Measurements from ENCODE around the gene MCTP2. TPM values are rescaled to one million over a fixed set of nuclear protein-coding genes. Genes with fewer than 3 reads are reported as not detected.

The MCTP2 gene
- polyA plus RNA-seq (2013, experiment 1 of 2), result 0.63 TPM
- polyA plus RNA-seq (2013, experiment 2 of 2), result 0.66 TPM

- Histone ChIP-seq H3K9me3 (ENCODE audit: control insufficient read depth, low read length) (no peaks in the 10 kb centered on the region), H3K27ac (ENCODE audit: low read depth, low read length, severe bottlenecking) (no peak within 1 kb of the TSS), H3K4me1 (ENCODE audit: control insufficient read depth, insufficient read depth, low read length, poor library complexity, severe bottlenecking) (no peaks in the 10 kb centered on the region), H3K4me3 (ENCODE audit: extremely low read depth, insufficient read depth, low read length, poor library complexity, severe bottlenecking) (peak within 1 kb of the TSS; percentile 46), H3K36me3 (ENCODE audit: control insufficient read depth, insufficient read depth, low read length) (no peaks in the 10 kb centered on the region)
- WGBS, 2 experiments (ENCODE audit: insufficient coverage in 2 of 2), result 1 to 3% methylated on average over 40 to 42 of the region's 66 CpGs
Measured at GRCh38 chr15:94230883-94231722, at the start of gene MCTP2. TSS of gene MCTP2 (plus strand) at chr15:94231561. CDS start at chr15:94298266, 66,705 bp downstream.

DNA sequence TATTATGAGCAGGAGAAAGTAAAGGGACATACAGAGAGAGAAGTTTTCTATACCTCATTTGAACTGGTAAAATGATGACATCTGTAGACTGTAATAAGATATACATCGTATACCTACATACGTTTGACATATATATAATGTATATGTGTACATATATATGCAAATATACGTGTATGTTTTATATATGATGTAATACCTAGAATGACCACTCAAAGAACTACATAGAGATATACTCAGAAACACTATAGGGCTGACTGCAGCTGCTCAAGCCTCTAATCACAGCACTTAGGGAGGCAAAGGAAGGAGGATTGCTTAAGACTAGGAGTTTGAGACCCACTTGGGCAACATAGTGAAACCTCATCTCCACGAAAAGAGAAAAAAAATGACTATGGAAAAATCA is 48.5 kb upstream of the MCTP2 start:
- H3K36me3 ChIP-seq (ENCODE audit: control insufficient read depth, insufficient read depth, low read length), result no peaks in the 10 kb centered on the region
- H3K4me1 ChIP-seq (ENCODE audit: control insufficient read depth, insufficient read depth, low read length, poor library complexity, severe bottlenecking), result no peaks in the 10 kb centered on the region
- no peaks in the 10 kb centered on the region for H3K9me3 ChIP-seq (ENCODE audit: control insufficient read depth, low read length)
- H3K27ac ChIP-seq (ENCODE audit: low read depth, low read length, severe bottlenecking), result no peak overlapping the region
- 100% methylated on average over 1 of the region's 4 CpGs; no CpG with 5 or more reads in 1 of the 2 experiments for WGBS, 2 experiments (ENCODE audit: insufficient coverage in 2 of 2)
- no peak overlapping the region for H3K4me3 ChIP-seq (ENCODE audit: extremely low read depth, insufficient read depth, low read length, poor library complexity, severe bottlenecking)

DNA sequence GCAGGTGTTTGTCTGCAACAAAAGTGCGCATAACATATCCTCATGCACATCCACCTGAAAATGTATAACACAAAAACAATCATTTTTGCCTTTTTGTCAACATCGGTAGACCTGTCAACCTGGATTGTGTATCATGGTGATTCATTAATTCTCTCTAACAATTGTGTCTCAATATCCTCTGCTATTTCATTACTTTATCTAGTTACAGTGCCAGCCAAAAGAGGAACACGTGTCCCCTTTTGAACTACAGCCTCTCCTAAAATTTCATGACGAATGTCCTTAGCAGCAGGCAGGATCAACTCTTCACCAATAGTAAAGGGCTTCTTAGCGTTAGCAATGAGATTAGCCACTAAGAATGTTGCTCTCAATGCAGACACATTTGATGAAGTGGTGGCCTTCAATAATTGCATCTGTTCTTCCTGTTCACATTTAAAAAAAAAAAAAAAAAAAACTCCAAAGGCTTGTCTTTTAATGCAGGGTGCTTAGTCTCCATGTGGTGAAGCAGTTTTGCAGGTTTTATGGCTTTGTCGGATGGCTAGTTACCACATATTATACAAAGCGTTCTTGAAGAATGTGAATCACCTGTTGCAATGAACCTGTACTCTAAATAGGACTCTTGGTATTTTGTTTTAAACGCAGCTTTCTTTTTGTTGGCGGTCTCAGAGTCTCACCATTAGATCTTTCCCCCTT is 45.7 kb upstream of the MCTP2 start:
- Histone ChIP-seq H3K27ac (ENCODE audit: low read depth, low read length, severe bottlenecking) (no peak overlapping the region), H3K4me1 (ENCODE audit: control insufficient read depth, insufficient read depth, low read length, poor library complexity, severe bottlenecking) (no peaks in the 10 kb centered on the region), H3K36me3 (ENCODE audit: control insufficient read depth, insufficient read depth, low read length) (no peaks in the 10 kb centered on the region), H3K9me3 (ENCODE audit: control insufficient read depth, low read length) (no peaks in the 10 kb centered on the region), H3K4me3 (ENCODE audit: extremely low read depth, insufficient read depth, low read length, poor library complexity, severe bottlenecking) (no peak overlapping the region)
- WGBS, 2 experiments (ENCODE audit: insufficient coverage in 2 of 2), result 72 to 93% methylated on average over 3 to 5 of the region's 9 CpGs

- 91 to 94% methylated on average over 2 to 4 of the region's 4 CpGs for WGBS, 2 experiments (ENCODE audit: insufficient coverage in 2 of 2)
- H3K9me3 ChIP-seq (ENCODE audit: control insufficient read depth, low read length), result no peaks in the 10 kb centered on the region
- H3K4me1 ChIP-seq (ENCODE audit: control insufficient read depth, insufficient read depth, low read length, poor library complexity, severe bottlenecking), result no peaks in the 10 kb centered on the region
- no peaks in the 10 kb centered on the region for H3K36me3 ChIP-seq (ENCODE audit: control insufficient read depth, insufficient read depth, low read length)
- no peak overlapping the region for H3K4me3 ChIP-seq (ENCODE audit: extremely low read depth, insufficient read depth, low read length, poor library complexity, severe bottlenecking)
- no peak overlapping the region for H3K27ac ChIP-seq (ENCODE audit: low read depth, low read length, severe bottlenecking)
Measured at GRCh38 chr15:94186770-94187331, 44.5 kb upstream of the MCTP2 start.

GRCh38 chr15:94193906-94194305 is 37.5 kb upstream of the MCTP2 start:
- Histone ChIP-seq H3K9me3 (ENCODE audit: control insufficient read depth, low read length) (no peaks in the 10 kb centered on the region), H3K36me3 (ENCODE audit: control insufficient read depth, insufficient read depth, low read length) (no peaks in the 10 kb centered on the region), H3K4me1 (ENCODE audit: control insufficient read depth, insufficient read depth, low read length, poor library complexity, severe bottlenecking) (no peaks in the 10 kb centered on the region), H3K27ac (ENCODE audit: low read depth, low read length, severe bottlenecking) (no peak overlapping the region), H3K4me3 (ENCODE audit: extremely low read depth, insufficient read depth, low read length, poor library complexity, severe bottlenecking) (no peak overlapping the region)
- WGBS, 2 experiments (ENCODE audit: insufficient coverage in 2 of 2), result 92 to 100% methylated on average over 2 of the region's 3 CpGs

DNA sequence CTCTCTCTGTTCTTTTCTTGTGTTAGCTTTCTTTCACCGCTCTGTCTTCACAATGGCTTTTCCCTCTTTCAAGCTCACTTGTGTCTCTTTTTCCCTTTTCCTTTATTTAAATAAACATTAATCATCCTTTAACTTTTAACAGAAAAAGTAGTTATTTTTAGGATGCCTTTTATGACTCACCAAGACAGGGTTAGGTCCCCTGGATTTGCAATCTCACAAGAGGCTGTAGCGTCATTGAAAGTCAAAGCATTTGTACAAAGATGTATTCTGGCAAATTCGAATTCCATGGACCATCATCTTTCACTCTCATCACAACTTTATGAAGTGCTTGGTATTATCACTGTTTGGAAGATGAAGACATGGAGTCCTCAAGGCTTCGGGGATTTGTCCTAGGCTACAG is 34.8 kb upstream of the MCTP2 start:
- no peaks in the 10 kb centered on the region for H3K9me3 ChIP-seq (ENCODE audit: control insufficient read depth, low read length)
- H3K36me3 ChIP-seq (ENCODE audit: control insufficient read depth, insufficient read depth, low read length), result no peaks in the 10 kb centered on the region
- no peak overlapping the region for H3K4me3 ChIP-seq (ENCODE audit: extremely low read depth, insufficient read depth, low read length, poor library complexity, severe bottlenecking)
- H3K4me1 ChIP-seq (ENCODE audit: control insufficient read depth, insufficient read depth, low read length, poor library complexity, severe bottlenecking), result no peaks in the 10 kb centered on the region
- H3K27ac ChIP-seq (ENCODE audit: low read depth, low read length, severe bottlenecking), result no peak overlapping the region
- WGBS, 2 experiments (ENCODE audit: insufficient coverage in 2 of 2), result 86 to 100% methylated on average over 1 to 2 of the region's 4 CpGs

- no peak overlapping the region for H3K27ac ChIP-seq (ENCODE audit: low read depth, low read length, severe bottlenecking)
- H3K36me3 ChIP-seq (ENCODE audit: control insufficient read depth, insufficient read depth, low read length), result no peaks in the 10 kb centered on the region
- no peaks in the 10 kb centered on the region for H3K9me3 ChIP-seq (ENCODE audit: control insufficient read depth, low read length)
- H3K4me1 ChIP-seq (ENCODE audit: control insufficient read depth, insufficient read depth, low read length, poor library complexity, severe bottlenecking), result no peaks in the 10 kb centered on the region
- no CpG with 5 or more reads among the region's 2 CpGs for WGBS, 2 experiments (ENCODE audit: insufficient coverage in 2 of 2)
- H3K4me3 ChIP-seq (ENCODE audit: extremely low read depth, insufficient read depth, low read length, poor library complexity, severe bottlenecking), result no peak overlapping the region
Measured at GRCh38 chr15:94198633-94199032, 32.7 kb upstream of the MCTP2 start.

- no peaks in the 10 kb centered on the region for H3K36me3 ChIP-seq (ENCODE audit: control insufficient read depth, insufficient read depth, low read length)
- no peak overlapping the region for H3K4me3 ChIP-seq (ENCODE audit: extremely low read depth, insufficient read depth, low read length, poor library complexity, severe bottlenecking)
- H3K4me1 ChIP-seq (ENCODE audit: control insufficient read depth, insufficient read depth, low read length, poor library complexity, severe bottlenecking), result no peaks in the 10 kb centered on the region
- no peak overlapping the region for H3K27ac ChIP-seq (ENCODE audit: low read depth, low read length, severe bottlenecking)
- WGBS, 2 experiments (ENCODE audit: insufficient coverage in 2 of 2), result 68 to 100% methylated on average over 1 to 2 of the region's 3 CpGs
- no peaks in the 10 kb centered on the region for H3K9me3 ChIP-seq (ENCODE audit: control insufficient read depth, low read length)
Measured at GRCh38 chr15:94199725-94200124, 31.6 kb upstream of the MCTP2 start.

GRCh38 chr15:94203306-94203705 is 28.1 kb upstream of the MCTP2 start:
- no peaks in the 10 kb centered on the region for H3K4me1 ChIP-seq (ENCODE audit: control insufficient read depth, insufficient read depth, low read length, poor library complexity, severe bottlenecking)
- H3K4me3 ChIP-seq (ENCODE audit: extremely low read depth, insufficient read depth, low read length, poor library complexity, severe bottlenecking), result no peak overlapping the region
- no peaks in the 10 kb centered on the region for H3K9me3 ChIP-seq (ENCODE audit: control insufficient read depth, low read length)
- 67 to 100% methylated on average over 1 to 2 of the region's 3 CpGs for WGBS, 2 experiments (ENCODE audit: insufficient coverage in 2 of 2)
- H3K27ac ChIP-seq (ENCODE audit: low read depth, low read length, severe bottlenecking), result no peak overlapping the region
- H3K36me3 ChIP-seq (ENCODE audit: control insufficient read depth, insufficient read depth, low read length), result no peaks in the 10 kb centered on the region

- Histone ChIP-seq H3K9me3 (ENCODE audit: control insufficient read depth, low read length) (no peaks in the 10 kb centered on the region), H3K27ac (ENCODE audit: low read depth, low read length, severe bottlenecking) (no peak overlapping the region), H3K4me3 (ENCODE audit: extremely low read depth, insufficient read depth, low read length, poor library complexity, severe bottlenecking) (no peak overlapping the region), H3K4me1 (ENCODE audit: control insufficient read depth, insufficient read depth, low read length, poor library complexity, severe bottlenecking) (no peaks in the 10 kb centered on the region), H3K36me3 (ENCODE audit: control insufficient read depth, insufficient read depth, low read length) (no peaks in the 10 kb centered on the region)
- 81% methylated on average over 3 of the region's 7 CpGs for WGBS, 2 experiments (ENCODE audit: insufficient coverage in 2 of 2)
Measured at GRCh38 chr15:94205366-94205765, 26.0 kb upstream of the MCTP2 start.

Measured in mesodermal cell (in vitro differentiated cells).